ENCODE data around the gene PNCK.
"Not testable (repeated sequence)": the region's sequence is repeated elsewhere in the genome, so short reads cannot be mapped to it uniquely, and the experiment has no call there.

PNCK gene

GRCh38 chrX:153697924-153698865 is 24.6 kb upstream of the PNCK start:
- no peak for DNase-seq

DNA sequence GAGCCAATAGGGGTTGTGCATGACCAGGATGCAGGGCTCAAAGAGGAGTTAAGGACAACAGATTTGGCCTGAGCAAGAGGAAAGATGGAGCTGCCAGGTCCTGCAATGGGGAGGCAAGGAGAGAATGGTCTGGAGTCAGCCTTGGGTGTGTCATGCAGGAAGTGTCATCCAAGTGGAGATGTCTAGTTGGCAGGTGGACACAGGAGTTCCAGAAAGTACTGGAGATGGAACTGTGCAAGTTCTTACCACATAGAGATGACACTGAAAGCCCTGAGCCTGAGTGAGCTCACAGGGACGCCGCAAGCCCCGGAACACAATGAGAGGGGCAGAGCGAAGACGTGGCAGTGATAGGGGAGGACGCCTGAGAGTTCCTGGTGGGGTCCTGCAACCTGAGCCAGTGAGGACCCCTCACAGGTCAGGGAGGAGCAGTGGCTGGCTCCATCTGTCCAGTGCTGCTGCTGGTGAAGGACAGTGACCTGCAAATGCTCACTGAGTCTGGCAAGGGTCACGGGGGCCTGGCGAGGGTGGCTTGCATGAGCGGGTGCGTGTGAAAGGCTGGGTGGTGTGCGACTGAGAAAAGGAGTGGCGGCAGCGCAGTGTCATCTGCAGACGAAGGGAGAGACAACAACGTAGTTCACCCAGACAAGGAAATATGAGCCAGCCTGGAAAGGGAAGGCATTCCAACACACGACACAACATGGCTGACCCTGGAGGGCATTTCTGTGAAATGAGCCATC is 23.5 kb upstream of the PNCK start:
- DNase-seq: not testable (repeated sequence)

DNA sequence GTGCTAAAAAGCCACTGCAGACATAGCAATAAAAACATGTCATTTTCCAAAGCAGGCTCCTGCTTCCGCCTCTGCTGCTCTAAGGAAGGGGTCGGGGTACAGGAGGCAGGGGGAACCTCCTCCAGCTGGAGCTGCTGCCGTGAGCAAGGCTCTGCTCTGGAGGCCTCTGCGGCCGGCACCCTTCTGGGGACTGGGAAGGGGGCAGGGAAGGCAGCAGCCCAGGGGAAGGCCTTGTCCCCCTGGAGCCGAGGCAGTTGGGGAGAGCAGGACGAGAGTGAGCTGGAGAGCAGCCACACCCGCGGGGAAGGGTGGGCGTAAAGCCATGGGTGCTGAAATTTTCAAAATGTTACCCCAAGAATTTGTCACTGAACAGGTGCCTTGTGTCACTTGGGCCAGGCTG is 22.9 kb upstream of the PNCK start:
- not testable (repeated sequence) for DNase-seq

DNA sequence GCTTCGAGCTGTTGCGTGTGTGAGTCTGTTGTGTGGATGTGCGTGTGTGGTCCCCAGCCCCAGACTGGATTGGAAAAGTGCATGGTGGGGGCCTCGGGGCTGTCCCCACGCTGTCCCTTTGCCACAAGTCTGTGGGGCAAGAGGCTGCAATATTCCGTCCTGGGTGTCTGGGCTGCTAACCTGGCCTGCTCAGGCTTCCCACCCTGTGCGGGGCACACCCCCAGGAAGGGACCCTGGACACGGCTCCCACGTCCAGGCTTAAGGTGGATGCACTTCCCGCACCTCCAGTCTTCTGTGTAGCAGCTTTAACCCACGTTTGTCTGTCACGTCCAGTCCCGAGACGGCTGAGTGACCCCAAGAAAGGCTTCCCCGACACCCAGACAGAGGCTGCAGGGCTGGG is 22.5 kb upstream of the PNCK start:
- no peak for DNase-seq

- DNase-seq: no peak
Measured at GRCh38 chrX:153694687-153695270, 21.2 kb upstream of the PNCK start.

DNA sequence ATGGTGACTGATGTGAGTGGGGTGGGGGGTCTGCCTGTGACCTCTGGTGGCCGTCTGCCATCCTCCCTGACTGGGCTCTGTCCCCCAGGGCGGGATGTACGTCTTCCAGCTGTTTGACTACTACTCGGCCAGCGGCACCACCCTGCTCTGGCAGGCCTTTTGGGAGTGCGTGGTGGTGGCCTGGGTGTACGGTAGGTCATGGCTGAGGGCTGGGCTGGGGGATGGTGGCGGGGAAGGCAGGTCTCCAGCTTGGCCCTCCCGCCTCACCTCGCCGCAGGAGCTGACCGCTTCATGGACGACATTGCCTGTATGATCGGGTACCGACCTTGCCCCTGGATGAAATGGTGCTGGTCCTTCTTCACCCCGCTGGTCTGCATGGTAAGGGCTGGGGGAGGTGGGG is 20.6 kb upstream of the PNCK start:
- not testable (repeated sequence) for DNase-seq

- DNase-seq: no peak
Measured at GRCh38 chrX:153693216-153694086, 19.8 kb upstream of the PNCK start.

- no peak for DNase-seq
Measured at GRCh38 chrX:153692611-153693156, 19.1 kb upstream of the PNCK start.

DNA sequence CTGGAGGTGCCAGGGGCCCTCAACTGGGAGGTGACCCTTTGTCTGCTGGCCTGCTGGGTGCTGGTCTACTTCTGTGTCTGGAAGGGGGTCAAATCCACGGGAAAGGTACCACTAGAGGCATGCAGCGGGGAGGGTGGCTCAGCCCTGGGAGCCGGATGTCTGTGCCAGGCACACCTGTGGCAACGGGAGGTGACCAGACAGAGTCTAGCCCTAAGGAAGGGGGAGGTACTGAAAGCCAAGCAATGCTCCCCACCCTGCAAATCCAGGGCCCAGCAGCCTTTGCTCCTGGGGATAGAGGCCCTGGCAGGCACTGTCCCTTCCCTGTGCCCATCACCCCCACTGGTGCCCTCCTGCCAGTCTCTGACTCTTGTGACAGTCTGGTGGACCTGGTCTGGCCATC is 18.4 kb upstream of the PNCK start:
- no peak for DNase-seq

- not testable (repeated sequence) for DNase-seq
Measured at GRCh38 chrX:153691032-153691827, 17.6 kb upstream of the PNCK start.

DNA sequence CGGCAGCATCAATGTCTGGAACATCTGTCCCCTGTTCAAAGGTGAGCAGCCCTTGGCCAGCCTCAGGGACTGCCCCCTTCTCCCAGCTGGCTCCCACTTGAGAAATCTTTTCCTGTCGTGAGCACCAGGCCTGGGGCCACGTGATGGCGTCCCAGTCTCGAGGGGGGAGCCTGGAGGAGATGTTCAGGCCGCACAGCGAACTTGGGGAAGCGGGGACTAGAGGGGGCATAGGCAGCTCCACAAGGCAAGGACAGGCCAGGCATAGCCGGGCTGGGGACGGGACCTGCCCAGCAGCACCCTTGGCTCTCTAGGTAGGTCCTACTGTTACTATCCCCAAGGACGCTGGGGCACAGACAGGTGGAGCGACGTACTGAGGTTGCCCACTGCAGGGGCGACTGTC is 16.9 kb upstream of the PNCK start:
- no peak for DNase-seq

- no peak for DNase-seq
Measured at GRCh38 chrX:153689654-153690465, 16.2 kb upstream of the PNCK start.

DNA sequence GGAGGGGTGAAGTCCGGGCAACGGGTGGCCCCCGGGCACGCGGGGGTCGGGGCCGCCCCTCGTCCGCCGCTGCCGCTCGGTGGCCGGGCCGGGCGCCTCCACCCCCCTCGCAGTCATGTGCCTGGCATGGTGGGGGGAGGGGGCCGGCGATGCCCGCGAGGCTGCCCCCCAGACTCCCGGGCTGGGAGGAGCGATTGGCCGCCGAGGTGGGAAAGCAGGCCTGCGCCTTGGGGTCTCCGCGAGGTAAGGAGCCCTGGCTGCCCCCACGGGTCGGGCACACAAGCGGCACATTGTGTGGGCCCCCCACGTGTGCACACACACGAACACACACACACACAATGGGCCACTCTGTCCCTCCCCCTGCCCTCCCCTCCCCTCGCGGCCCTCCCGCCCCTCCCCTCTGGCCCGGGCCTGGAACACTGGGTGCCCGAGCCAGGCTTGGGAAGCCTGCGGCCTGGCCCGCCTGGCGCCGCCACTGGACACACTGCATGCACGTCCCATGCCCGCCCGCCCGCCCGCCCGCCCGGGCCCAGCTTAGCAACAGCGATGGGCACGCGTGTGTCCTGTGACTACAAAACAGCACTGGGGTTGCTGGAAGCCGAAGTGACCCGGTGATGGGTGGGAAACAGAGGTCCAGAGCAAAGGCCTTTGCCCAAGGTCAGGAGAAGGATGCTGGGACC is 15.4 kb upstream of the PNCK start:
- no peak for DNase-seq

- DNase-seq: no peak
Measured at GRCh38 chrX:153688506-153688905, 14.9 kb upstream of the PNCK start.

GRCh38 chrX:153688071-153688470 is 14.5 kb upstream of the PNCK start:
- DNase-seq: no peak

DNA sequence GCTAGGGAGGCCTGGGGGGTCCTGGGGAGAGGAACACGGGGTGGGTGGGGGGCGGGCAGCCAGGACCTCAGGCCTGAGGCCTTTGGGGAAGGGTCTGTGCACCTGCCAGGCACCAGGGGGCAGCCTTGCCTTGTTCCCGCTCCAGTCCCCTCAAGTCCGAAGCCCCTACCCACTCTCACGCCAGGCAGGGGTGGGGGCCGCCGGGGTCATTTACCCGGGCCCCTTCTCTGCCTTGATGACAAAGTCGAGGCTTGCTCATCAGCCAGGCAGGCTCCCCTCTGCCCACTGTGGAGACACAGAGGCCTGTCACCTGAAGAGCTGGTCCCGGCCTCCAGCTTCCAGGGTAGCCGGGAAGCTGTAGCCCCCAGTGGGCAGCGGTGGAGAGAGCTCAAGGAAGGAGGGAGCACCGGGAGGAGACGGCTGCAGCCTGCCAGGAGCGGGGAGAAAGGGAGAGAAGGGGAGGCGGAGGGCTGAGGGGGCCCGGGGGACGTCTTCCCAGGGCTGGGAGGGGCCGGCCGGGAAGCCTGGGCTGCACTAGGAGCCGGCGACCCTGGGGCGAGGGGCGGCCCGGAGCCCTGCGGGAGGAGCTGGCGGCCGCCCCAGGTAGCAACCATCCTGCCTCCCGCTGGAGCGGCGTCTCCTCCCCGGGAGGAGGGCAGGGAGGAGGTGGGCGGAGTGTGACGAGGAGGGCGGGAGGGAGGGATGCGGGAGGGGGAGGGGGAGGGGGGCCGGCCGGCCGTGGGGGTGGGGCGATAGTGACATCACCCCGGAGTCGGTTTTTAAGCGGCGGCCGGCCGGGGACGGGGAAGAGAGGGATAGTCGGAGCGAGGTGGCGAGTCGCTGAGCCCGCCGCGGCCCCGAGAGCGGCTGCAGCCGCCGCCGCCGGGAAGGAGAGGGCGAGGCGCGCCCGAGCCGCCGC is 13.8 kb upstream of the PNCK start, which contains the start of gene SLC6A8:
Gene SLC6A8, plus strand, starts transcription at position 806 of the 919 bp plus-strand sequence. CDS start 649 bp downstream, outside the sequence.
- DNase-seq: no peak

- no peak for DNase-seq
Measured at GRCh38 chrX:153686711-153687110, 13.1 kb upstream of the PNCK start.

All from stimulated activated CD4-positive, alpha-beta T cell treated with anti-CD3 and anti-CD28 coated beads, Interleukin-1b, Interleukin-23, amount 100 ng/mL, for 48 hours (primary cell).